Heart left ventricle (tissue), 13 donors: ENCODE results near the gene CDX1.

Experiments
- POLR2A ChIP-seq, 2 donors: fragments of 450-650 bp; IDR thresholded peaks; one replicate each; pipeline ENCODE4 v1.6.1; 2017; ENCODE audit warnings: antibody characterized with exemption in 2 of 2, mild to moderate bottlenecking in 2 of 2, moderate library complexity in 2 of 2
- TF ChIP-seq, protein P1 (sequence below), 12 donors: fragments of 200-600 bp; sonication (generic) in 4 of 12; IDR thresholded peaks; one replicate each; pipeline versions ENCODE4 v1.5.0 to v1.8.0; 2018 to 2022; ENCODE audit warnings: antibody characterized with exemption in 12 of 12, mild to moderate bottlenecking in 5 of 12
- donor health status: ischemic (EF 13 %, LVEDD 7.1; RV severe dilation, severe dysfunction).
- donor health status: DM: no; HTN: yes; CAD: no.
- donor health status: DM: no; HTN: no; CAD: no.
- donor health status: ischemic (EF 25% LVEDD 6.9; RV normal size, moderate dysfunction).
- donor health status: ischemic (EF 25% LVEDD 5.7; RV mildly dilated, moderate dysfunction).
- donor health status: ischemic (EF 35%, LVEDD 5.7; RV mildly dilated, moderate dysfunction).
- donor health status: nonischemic (EF 11% LVEDD 7.7; RV severe dilation, severe dysfunction).
- donor health status: DM: yes; HTN: yes; CAD: no.
- donor health status: PGD.
- donor health status: ischemic (EF 29% LVEDD 5.4; RV normal size, mild dysfunction).
- donor health status: nonischemic (EF 23%, LVEDD 6.1; RV moderate dilation, normal function).

DNA sequence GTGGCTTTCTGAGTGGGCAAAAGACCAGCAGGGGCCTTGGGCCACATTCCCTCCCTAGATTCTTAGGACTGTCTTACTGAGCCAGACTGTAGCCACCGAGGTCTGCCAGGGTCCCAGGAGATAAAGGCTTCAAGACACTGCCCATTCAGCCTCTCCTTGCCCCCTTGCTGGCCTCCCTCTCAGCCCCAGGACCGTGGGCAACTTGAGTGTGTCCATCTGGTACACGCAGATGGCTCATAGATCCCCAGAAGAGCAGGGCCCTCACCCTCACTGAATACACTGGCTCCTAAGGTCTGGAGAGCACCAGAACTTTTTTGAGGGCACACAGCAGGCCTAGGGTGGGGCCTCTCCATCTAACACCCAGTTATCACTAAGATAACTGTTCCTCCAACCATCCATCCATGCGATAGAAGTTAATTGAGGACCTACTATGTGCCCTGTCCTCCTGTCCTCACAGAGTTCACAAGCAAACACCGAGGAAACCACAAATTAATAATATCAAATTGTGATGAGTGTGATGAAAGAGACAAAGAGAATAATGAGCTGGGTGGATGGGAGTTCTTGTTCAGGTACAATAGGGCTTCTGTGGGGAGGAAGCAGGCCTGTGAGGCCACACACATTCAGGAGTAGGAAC, 6.0 kb upstream of the CDX1 start:
- TF ChIP-seq POLR2A (IDR thresholded peaks at IDR 0.05): no peak
- TF ChIP-seq, protein P1, sequence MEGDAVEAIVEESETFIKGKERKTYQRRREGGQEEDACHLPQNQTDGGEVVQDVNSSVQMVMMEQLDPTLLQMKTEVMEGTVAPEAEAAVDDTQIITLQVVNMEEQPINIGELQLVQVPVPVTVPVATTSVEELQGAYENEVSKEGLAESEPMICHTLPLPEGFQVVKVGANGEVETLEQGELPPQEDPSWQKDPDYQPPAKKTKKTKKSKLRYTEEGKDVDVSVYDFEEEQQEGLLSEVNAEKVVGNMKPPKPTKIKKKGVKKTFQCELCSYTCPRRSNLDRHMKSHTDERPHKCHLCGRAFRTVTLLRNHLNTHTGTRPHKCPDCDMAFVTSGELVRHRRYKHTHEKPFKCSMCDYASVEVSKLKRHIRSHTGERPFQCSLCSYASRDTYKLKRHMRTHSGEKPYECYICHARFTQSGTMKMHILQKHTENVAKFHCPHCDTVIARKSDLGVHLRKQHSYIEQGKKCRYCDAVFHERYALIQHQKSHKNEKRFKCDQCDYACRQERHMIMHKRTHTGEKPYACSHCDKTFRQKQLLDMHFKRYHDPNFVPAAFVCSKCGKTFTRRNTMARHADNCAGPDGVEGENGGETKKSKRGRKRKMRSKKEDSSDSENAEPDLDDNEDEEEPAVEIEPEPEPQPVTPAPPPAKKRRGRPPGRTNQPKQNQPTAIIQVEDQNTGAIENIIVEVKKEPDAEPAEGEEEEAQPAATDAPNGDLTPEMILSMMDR (IDR thresholded peaks at IDR 0.05): no peak
